H1 (cell line): Measurements from ENCODE around the gene SEMA3B. TPM values are rescaled to one million over a fixed set of nuclear protein-coding genes. Genes with fewer than 3 reads are reported as not detected.
A peak's percentile ranks its signal among the peaks of the same experiment; 100 is the strongest.

ENCODE experiments used
- CTCF ChIA-PET: fragments of 300-600 bp; sonication (Branson Sonifier 250); formaldehyde crosslinking; loops from one replicate; lab custom pipeline; 2021; ENCODE audit not compliant: partially characterized antibody; lab: Charles Lee
- POLR2A ChIA-PET: fragments of 300-600 bp; sonication (Branson Sonifier 250); formaldehyde crosslinking; loops from one replicate; lab custom pipeline; 2021; ENCODE audit warnings: inconsistent platforms; ENCODE audit not compliant: partially characterized antibody; lab: Charles Lee
- DNase-seq, 2 experiments: peaks; one replicate each; pipeline versions ENCODE4 v3.0.0 to v3.0.0-alpha.2; 2010 to 2022; ENCODE audit warnings: low spot score in 2 of 2, low read depth in 1 of 2, mixed read lengths in 1 of 2
- FAIRE-seq: peaks from 2 replicates; lab custom pipeline; 2011; peaks lifted over from hg19 to GRCh38; lab: Jason Lieb, UNC
- H2AFZ ChIP-seq: 2 replicates; pipeline ENCODE4 v1.8.1; 2012; ENCODE audit warnings: low read length, inconsistent platforms
- H2AK5ac ChIP-seq: 2 replicates; pipeline ENCODE4 v1.6.1; 2013; ENCODE audit warnings: low read depth, low read length
- H2BK120ac ChIP-seq: replicated peaks from 2 replicates; pipeline ENCODE3; 2013; ENCODE audit warnings: low read depth, low read length, inconsistent platforms
- H2BK12ac ChIP-seq: 2 replicates; pipeline ENCODE4 v1.6.1; 2013; ENCODE audit warnings: low read depth, low read length
- H2BK15ac ChIP-seq: 2 replicates; pipeline ENCODE4 v1.6.1; 2013; ENCODE audit warnings: low read length
- H2BK20ac ChIP-seq: 2 replicates; pipeline ENCODE4 v1.6.1; 2013; ENCODE audit warnings: low read length
- H2BK5ac ChIP-seq: 2 replicates; pipeline ENCODE4 v1.6.1; 2013; ENCODE audit warnings: low read depth, low read length
- H3K14ac ChIP-seq: 2 replicates; pipeline ENCODE4 v1.6.1; 2013; ENCODE audit warnings: inconsistent platforms; ENCODE audit not compliant: insufficient read length
- H3K18ac ChIP-seq: 2 replicates; pipeline ENCODE4 v1.6.1; 2013; ENCODE audit warnings: low read length; ENCODE audit errors: extremely low read depth
- H3K23ac ChIP-seq: 2 replicates; pipeline ENCODE4 v1.6.1; 2013; ENCODE audit warnings: inconsistent platforms; ENCODE audit not compliant: insufficient read length
- H3K23me2 ChIP-seq: 2 replicates; pipeline ENCODE4 v1.6.1; 2013; ENCODE audit warnings: low read depth, low read length
- H3K27ac ChIP-seq: 2 replicates; pipeline ENCODE4 v1.6.1; 2011; ENCODE audit warnings: low read depth, low read length, inconsistent platforms
- H3K27me3 ChIP-seq, 4 experiments: replicated peaks in 1 of 4; 1 replicate in 1 of 4; 2 replicates in 3 of 4; pipeline versions ENCODE4 v1.6.1 to v1.8.1; 2011 to 2013; ENCODE audit warnings: low read length in 3 of 4, mild to moderate bottlenecking in 3 of 4, inconsistent platforms in 2 of 4, mixed read lengths in 2 of 4, moderate library complexity in 1 of 4; ENCODE audit not compliant: control insufficient read depth in 3 of 4, insufficient read depth in 3 of 4; ENCODE audit errors: extremely low read depth in 1 of 4
- H3K36me3 ChIP-seq, 4 experiments: 2 replicates each; pipeline versions ENCODE4 v1.6.1 to v1.8.1; 2011 to 2013; ENCODE audit warnings: mild to moderate bottlenecking in 4 of 4, low read length in 3 of 4, moderate library complexity in 2 of 4, control low read depth in 1 of 4, inconsistent platforms in 1 of 4; ENCODE audit not compliant: insufficient read depth in 4 of 4, control insufficient read depth in 2 of 4
- H3K4ac ChIP-seq: replicated peaks from 2 replicates; pipeline ENCODE3; 2013; ENCODE audit warnings: low read length, low read depth, mixed read lengths, inconsistent platforms; ENCODE audit not compliant: insufficient read length
- H3K4me1 ChIP-seq, 4 experiments: replicated peaks in 1 of 4; 1 replicate in 1 of 4; 2 replicates in 3 of 4; pipeline versions ENCODE4 v1.6.1 to v1.8.1; 2011 to 2013; ENCODE audit warnings: low read length in 3 of 4, inconsistent platforms in 2 of 4, mixed read lengths in 1 of 4; ENCODE audit not compliant: insufficient read depth in 4 of 4, control insufficient read depth in 3 of 4
- H3K4me2 ChIP-seq, 2 experiments: 2 replicates each; pipeline versions ENCODE4 v1.6.1 to v1.8.1; 2011 to 2013; ENCODE audit warnings: low read depth in 2 of 2, low read length in 2 of 2, control low read depth in 1 of 2, inconsistent platforms in 1 of 2, mild to moderate bottlenecking in 1 of 2; ENCODE audit not compliant: insufficient read depth in 1 of 2
- H3K4me3 ChIP-seq, 4 experiments: fragments of 200-600, 300-600 bp in 1 of 4; sonication (generic), shearing (Covaris generic), sonication (Bioruptor Twin) in 1 of 4; 2 replicates each; pipeline versions ENCODE4 v1.5.1 to v1.8.1; 2011 to 2016; ENCODE audit warnings: low read length in 4 of 4, low read depth in 3 of 4, control low read depth in 2 of 4, inconsistent platforms in 2 of 4, mild to moderate bottlenecking in 2 of 4, mixed read lengths in 1 of 4, moderate library complexity in 1 of 4; ENCODE audit not compliant: insufficient read depth in 2 of 4; ENCODE audit errors: extremely low read depth in 1 of 4
- H3K56ac ChIP-seq: replicated peaks from 2 replicates; pipeline ENCODE3; 2013; ENCODE audit warnings: low read depth, mild to moderate bottlenecking, mixed read lengths, low read length, inconsistent platforms; ENCODE audit not compliant: insufficient read length
- H3K79me1 ChIP-seq: 2 replicates; pipeline ENCODE4 v1.6.1; 2013; ENCODE audit warnings: low read depth, low read length, control low read depth
- H3K79me2 ChIP-seq, 2 experiments: 2 replicates each; pipeline versions ENCODE4 v1.6.1 to v1.8.1; 2012 to 2013; ENCODE audit warnings: low read length in 2 of 2, mild to moderate bottlenecking in 2 of 2, inconsistent platforms in 1 of 2; ENCODE audit not compliant: insufficient read depth in 2 of 2, control insufficient read depth in 1 of 2
- H3K9ac ChIP-seq, 4 experiments: replicated peaks in 1 of 4; 1 replicate in 1 of 4; 2 replicates in 3 of 4; pipeline versions ENCODE4 v1.6.1 to v1.8.1; 2011 to 2013; ENCODE audit warnings: low read depth in 3 of 4, low read length in 3 of 4, control low read depth in 2 of 4, mild to moderate bottlenecking in 2 of 4, moderate library complexity in 2 of 4, inconsistent platforms in 1 of 4; ENCODE audit errors: extremely low read depth in 1 of 4
- H3K9me3 ChIP-seq, 2 experiments: 2 replicates each; pipeline versions ENCODE4 v1.6.1 to v1.8.1; 2012 to 2013; ENCODE audit warnings: mild to moderate bottlenecking in 2 of 2, moderate library complexity in 2 of 2, control low read depth in 1 of 2, inconsistent platforms in 1 of 2, low read depth in 1 of 2, low read length in 1 of 2, mixed read lengths in 1 of 2; ENCODE audit not compliant: insufficient read depth in 2 of 2
- H4K20me1 ChIP-seq, 2 experiments: replicated peaks in 1 of 2; 2 replicates each; pipeline versions ENCODE3 to v1.8.1; 2011 to 2013; ENCODE audit warnings: inconsistent platforms in 2 of 2, low read length in 2 of 2, mild to moderate bottlenecking in 1 of 2; ENCODE audit not compliant: insufficient read depth in 2 of 2, control insufficient read depth in 1 of 2
- H4K5ac ChIP-seq: 2 replicates; pipeline ENCODE4 v1.6.1; 2013; ENCODE audit warnings: low read length, low read depth, mixed read lengths, inconsistent platforms; ENCODE audit not compliant: insufficient read length
- H4K8ac ChIP-seq: 2 replicates; pipeline ENCODE4 v1.8.0; 2013; ENCODE audit warnings: mild to moderate bottlenecking, moderate library complexity, low read length, inconsistent platforms; ENCODE audit not compliant: insufficient read depth; ENCODE audit errors: extremely low read depth
- H4K91ac ChIP-seq: replicated peaks from 2 replicates; pipeline ENCODE3; 2013; ENCODE audit warnings: low read length, mixed read lengths, inconsistent platforms; ENCODE audit not compliant: insufficient read length
- BCL11A ChIP-seq, 2 experiments: IDR thresholded peaks; one replicate each; pipeline ENCODE4 v1.6.1; 2011; ENCODE audit warnings: low read depth in 2 of 2, low read length in 2 of 2, mild to moderate bottlenecking in 2 of 2
- CTBP2 ChIP-seq: IDR thresholded peaks from 2 replicates; pipeline ENCODE4 v1.7.0; 2011; ENCODE audit warnings: borderline replicate concordance, mild to moderate bottlenecking, moderate library complexity, mixed read lengths, low read length; ENCODE audit not compliant: insufficient read depth, insufficient read length
- EZH2 ChIP-seq: fragments of 200-600 bp; sonication (generic); IDR thresholded peaks from 2 replicates; pipeline ENCODE4 v1.7.1; 2012; ENCODE audit warnings: low read depth, mild to moderate bottlenecking, moderate library complexity, low read length, inconsistent platforms; ENCODE audit not compliant: severe bottlenecking
- GABPA ChIP-seq: IDR thresholded peaks from 2 replicates; pipeline ENCODE4 v1.6.1; 2011; ENCODE audit warnings: mild to moderate bottlenecking, low read length, moderate library complexity, borderline replicate concordance; ENCODE audit not compliant: insufficient read depth
- MAX ChIP-seq: IDR thresholded peaks from 2 replicates; pipeline ENCODE4 v1.6.1; 2012; ENCODE audit warnings: inconsistent platforms
- NANOG ChIP-seq: IDR thresholded peaks from 2 replicates; pipeline ENCODE4 v1.6.1; 2011; ENCODE audit warnings: low read length, low read depth, mild to moderate bottlenecking, inconsistent platforms; ENCODE audit not compliant: insufficient read depth, poor library complexity, severe bottlenecking
- RFX5 ChIP-seq: IDR thresholded peaks from 2 replicates; pipeline ENCODE4 v1.6.1; 2011; ENCODE audit warnings: low read depth, low read length, improper control_type of control experiment, borderline replicate concordance
- SRF ChIP-seq: IDR thresholded peaks from 2 replicates; pipeline ENCODE4 v1.6.1; 2011; ENCODE audit warnings: mild to moderate bottlenecking, low read depth, low read length, moderate library complexity
- TAF7 ChIP-seq: optimal IDR thresholded peaks from 2 replicates; pipeline ENCODE3; 2011; ENCODE audit warnings: low read depth, mild to moderate bottlenecking, inconsistent platforms, low read length, moderate library complexity, borderline replicate concordance
- TEAD4 ChIP-seq: IDR thresholded peaks from 2 replicates; pipeline ENCODE4 v1.6.1; 2012; ENCODE audit warnings: low read depth, low read length, inconsistent platforms, mixed read lengths
- WGBS, 2 experiments: shearing (Covaris generic) in 1 of 2; methylation state at CpG; one replicate each; pipeline versions ENCODE4 v1.1.6 to v1.1.7; 2013 to 2015; ENCODE audit warnings: low lambda C conversion rate in 2 of 2, mixed read lengths in 2 of 2, inconsistent platforms in 1 of 2, low coverage in 1 of 2, missing lambda C conversion rate in 1 of 2; ENCODE audit not compliant: insufficient replicate concordance in 2 of 2, insufficient coverage in 1 of 2, insufficient read length in 1 of 2; ENCODE audit errors: extremely low coverage in 1 of 2, missing lambda C conversion rate in 1 of 2; 5-methylcytosine and 5-hydroxymethylcytosine counted together
- polyA plus RNA-seq, 7 experiments: library from polyadenylated mRNA; depleted of rRNA in 3 of 7; stranded (reverse) in 5 of 7; unstranded in 2 of 7; fragments of >200 nt in 5 of 7; fragments of 200-250 nt in 2 of 7; gene quantifications; 1 replicate in 5 of 7; 2 replicates in 1 of 7; 4 replicates in 1 of 7; pipeline versions ENCODE4 v1.2.1 to v1.2.3, GENCODE V29; 2011 to 2013; ENCODE audit warnings: missing spikeins in 2 of 7, mixed read lengths in 2 of 7
- total RNA-seq: library from RNA; stranded (reverse); fragmentation: NEBNext Ultra II Directional; extraction: Animal tissue kit (Norgen Biotek cat#: 25700); gene quantifications from 2 replicates; pipeline ENCODE4 v1.2.1, GENCODE V29; 2021

The SEMA3B gene
- total and polyA plus RNA-seq, 2 of the 8 experiments (the other 6 are each of a cell fraction or from before 2014, with no cell fraction given): 3.0 to 4.7 TPM

- Histone ChIP-seq H3K36me3 (no peaks in the 10 kb centered on the region), H3K9me3 (no peaks in the 10 kb centered on the region; a peak in 1 of 4 replicates), H3K4me1 (peaks cover 0 to 13% (median 10%) of the 10 kb centered on the region in 4 experiments; a peak in 5 of 7 replicates), H3K56ac (no peak overlapping the region), H2BK5ac (no peak overlapping the region), H2BK120ac (no peak overlapping the region), H4K8ac (peak overlapping the region; percentile 87; the same call in 1 of the 2 replicates), H2AFZ (no peak overlapping the region), H3K4me2 (peak overlapping the region; percentile 53 to 86), H3K4ac (no peak overlapping the region), H3K18ac (no peak overlapping the region; the same call in 1 of the 2 replicates), H3K27me3 (peaks cover 27 to 54% (median 43%) of the 10 kb centered on the region in 4 experiments), H4K5ac (no peak overlapping the region), H3K9ac (no peak overlapping the region), H4K91ac (no peak overlapping the region), H3K27ac (no peak overlapping the region), H4K20me1 (no peaks in the 10 kb centered on the region), H2AK5ac (0 out of 2 replicates have a peak overlapping the region, but pooled peaks have one; percentile 39), H3K14ac (no peak overlapping the region), H2BK15ac (no peak overlapping the region), H3K23ac (no peak overlapping the region), H2BK12ac (no peak overlapping the region), H3K79me1 (no peaks in the 10 kb centered on the region), H3K23me2 (peaks cover 2% of the 10 kb centered on the region; the same call in 1 of the 2 replicates), H2BK20ac (no peak overlapping the region), H3K4me3 (peak overlapping the region; percentile 14 to 61 (median 22); a peak in 6 of 8 replicates), H3K79me2 (no peaks in the 10 kb centered on the region)
- CTCF ChIA-PET: interaction anchor here (1.4 to 53.5 kb wide), 10 partner anchors 14 to 91 kb away, joined by 4 to 2149 read pairs (median 12); partner anchors contain the start of genes GNAI2, GNAT1, HYAL2 and IFRD2
- FAIRE-seq (no peak), DNase-seq (peak in 1 of 2 experiments; percentile 78)
- 50% methylated on average over 55 of the region's 79 CpGs; no CpG with 5 or more reads in 1 of the 2 experiments for WGBS, 2 experiments
- POLR2A ChIA-PET: interaction anchor here (0.8 to 9.6 kb wide), 13 partner anchors 9 to 63 kb away, joined by 3 to 122 read pairs (median 5); partner anchors contain the start of gene IFRD2
- no peak for TF ChIP-seq TEAD4
- peak; percentile 49 for TF ChIP-seq EZH2
- no peak for TF ChIP-seq CTBP2
- TF ChIP-seq SRF: peak; percentile 74
- TF ChIP-seq NANOG: no peak
- peak; percentile 99 for TF ChIP-seq MAX
- peak; percentile 76; the same call in 1 of the 2 replicates for TF ChIP-seq GABPA
- TF ChIP-seq BCL11A (IDR thresholded peaks at IDR 0.05; ENCODE audit: low read depth in 2 of 2, low read length in 2 of 2): no peak
- TF ChIP-seq RFX5: no peak
- TF ChIP-seq TAF7: no peak
Observed at GRCh38 chr3:50275996-50276761, 7.2 kb downstream of the SEMA3B start.
